Suppressor macrophage (primary cell): ENCODE data around the gene CEACAM7.
"Not testable (repeated sequence)": the region's sequence is repeated elsewhere in the genome, so short reads cannot be mapped to it uniquely, and the experiment has no call there.

ENCODE experiments used
- DNase-seq, 4 experiments: peaks; one replicate each; pipeline ENCODE4 v3.0.0-alpha.2; 2020 to 2022
- total RNA-seq, 17 experiments: gene quantifications; one replicate each; lab custom pipeline; 2026; ENCODE audit warnings: mixed read lengths in 6 of 17, inconsistent platforms in 3 of 17; lab: John Stamatoyannopoulos, UW

CEACAM7 gene
- 0 to 1.2 (median 0) reads per million in 17 experiments for total RNA-seq

- DNase-seq, result no peak
Measured at GRCh38 chr19:41688098-41688497, at the start of gene CEACAM7. TSS of gene CEACAM7 (minus strand) at chr19:41688270. CDS start at chr19:41688165, 105 bp downstream.

GRCh38 chr19:41735071-41735600 is 47.1 kb upstream of the CEACAM7 start:
- DNase-seq, result no peak

GRCh38 chr19:41734585-41734984 is 46.5 kb upstream of the CEACAM7 start:
- DNase-seq, result no peak

- no peak for DNase-seq
Measured at GRCh38 chr19:41734156-41734555, 46.1 kb upstream of the CEACAM7 start.

- no peak for DNase-seq
Measured at GRCh38 chr19:41726493-41726892, 38.4 kb upstream of the CEACAM7 start.

- no peak for DNase-seq
Measured at GRCh38 chr19:41720103-41720502, 32.0 kb upstream of the CEACAM7 start.

GRCh38 chr19:41718761-41719160 is 30.7 kb upstream of the CEACAM7 start:
- no peak for DNase-seq

- DNase-seq, result no peak
Measured at GRCh38 chr19:41714598-41714997, 26.5 kb upstream of the CEACAM7 start.

GRCh38 chr19:41711376-41712261 is 23.5 kb upstream of the CEACAM7 start:
- no peak for DNase-seq

- DNase-seq, result no peak
Measured at GRCh38 chr19:41709951-41710645, 22.0 kb upstream of the CEACAM7 start.

- DNase-seq, result not testable (repeated sequence)
Measured at GRCh38 chr19:41709516-41709915, 21.4 kb upstream of the CEACAM7 start.

- DNase-seq, result no peak
Measured at GRCh38 chr19:41708481-41708880, 20.4 kb upstream of the CEACAM7 start, which contains the start of gene CEACAM5. TSS of gene CEACAM5 (plus strand) at chr19:41708626. CDS start at chr19:41708732, 106 bp downstream.

GRCh38 chr19:41707871-41708371 is 19.9 kb upstream of the CEACAM7 start:
- no peak for DNase-seq

GRCh38 chr19:41707502-41707812 is 19.4 kb upstream of the CEACAM7 start:
- no peak for DNase-seq

- DNase-seq, result peak; percentile 64 to 83 (median 72)
Measured at GRCh38 chr19:41706741-41707501, 18.9 kb upstream of the CEACAM7 start.

- DNase-seq, result peak; percentile 14 to 69 (median 46)
Measured at GRCh38 chr19:41705393-41706174, 17.5 kb upstream of the CEACAM7 start.

- no peak for DNase-seq
Measured at GRCh38 chr19:41703602-41704293, 15.7 kb upstream of the CEACAM7 start.

GRCh38 chr19:41702171-41702651 is 14.1 kb upstream of the CEACAM7 start:
- no peak for DNase-seq

- peak in 3 of 4 experiments; percentile 5 to 20 (median 14) for DNase-seq
Measured at GRCh38 chr19:41701401-41702075, 13.5 kb upstream of the CEACAM7 start.
